ENCODE data around the gene MCF2L2.

MCF2L2 gene

DNA sequence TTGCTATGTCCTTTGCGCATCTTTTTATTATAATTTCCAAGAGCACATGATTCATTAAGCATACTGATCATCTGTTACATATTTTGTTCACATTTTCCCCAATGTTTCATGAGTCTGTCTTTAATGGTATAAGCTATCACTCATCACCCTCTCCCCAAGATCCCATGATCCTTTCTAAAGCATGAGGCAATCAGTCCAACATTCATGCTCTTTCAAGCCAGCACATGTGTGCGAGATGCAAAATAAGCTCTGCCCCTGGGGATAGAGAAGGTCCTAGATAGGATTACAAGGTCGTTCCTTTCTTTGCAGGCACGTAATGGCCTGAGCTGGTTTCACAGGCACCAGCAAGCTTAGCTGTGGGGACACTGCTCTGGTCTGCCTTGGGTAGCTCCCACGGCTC, 207.6 kb downstream of the MCF2L2 start:
- H3K27ac ChIP-seq: no peak overlapping the region
- TF ChIP-seq, protein P1, sequence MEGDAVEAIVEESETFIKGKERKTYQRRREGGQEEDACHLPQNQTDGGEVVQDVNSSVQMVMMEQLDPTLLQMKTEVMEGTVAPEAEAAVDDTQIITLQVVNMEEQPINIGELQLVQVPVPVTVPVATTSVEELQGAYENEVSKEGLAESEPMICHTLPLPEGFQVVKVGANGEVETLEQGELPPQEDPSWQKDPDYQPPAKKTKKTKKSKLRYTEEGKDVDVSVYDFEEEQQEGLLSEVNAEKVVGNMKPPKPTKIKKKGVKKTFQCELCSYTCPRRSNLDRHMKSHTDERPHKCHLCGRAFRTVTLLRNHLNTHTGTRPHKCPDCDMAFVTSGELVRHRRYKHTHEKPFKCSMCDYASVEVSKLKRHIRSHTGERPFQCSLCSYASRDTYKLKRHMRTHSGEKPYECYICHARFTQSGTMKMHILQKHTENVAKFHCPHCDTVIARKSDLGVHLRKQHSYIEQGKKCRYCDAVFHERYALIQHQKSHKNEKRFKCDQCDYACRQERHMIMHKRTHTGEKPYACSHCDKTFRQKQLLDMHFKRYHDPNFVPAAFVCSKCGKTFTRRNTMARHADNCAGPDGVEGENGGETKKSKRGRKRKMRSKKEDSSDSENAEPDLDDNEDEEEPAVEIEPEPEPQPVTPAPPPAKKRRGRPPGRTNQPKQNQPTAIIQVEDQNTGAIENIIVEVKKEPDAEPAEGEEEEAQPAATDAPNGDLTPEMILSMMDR (IDR thresholded peaks at IDR 0.05): no peak
- TF ChIP-seq ZFX (IDR thresholded peaks at IDR 0.05; ENCODE audit: borderline replicate concordance): no peak

DNA sequence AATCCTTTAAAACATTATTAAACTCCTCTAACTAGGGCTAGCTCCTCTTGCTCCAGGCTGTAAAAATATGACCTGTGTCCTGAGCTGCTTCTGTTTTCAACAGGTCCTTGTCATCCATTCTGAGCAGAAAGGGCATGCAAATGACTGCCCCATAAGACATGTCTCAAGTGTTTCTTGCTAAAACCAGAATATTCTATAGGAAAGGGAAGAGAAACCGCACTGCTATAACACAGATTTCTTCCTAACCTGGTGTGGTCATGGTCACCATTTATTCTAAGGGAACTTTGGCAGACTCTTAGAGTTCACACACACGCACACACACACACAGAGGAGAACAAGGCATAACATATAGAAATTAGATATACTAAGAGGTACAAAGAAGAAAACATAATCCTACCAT, 209.6 kb downstream of the MCF2L2 start:
- H3K27ac ChIP-seq: no peak overlapping the region
- TF ChIP-seq ZFX (IDR thresholded peaks at IDR 0.05; ENCODE audit: borderline replicate concordance): no peak
- TF ChIP-seq, protein P1 (IDR thresholded peaks at IDR 0.05): no peak

DNA sequence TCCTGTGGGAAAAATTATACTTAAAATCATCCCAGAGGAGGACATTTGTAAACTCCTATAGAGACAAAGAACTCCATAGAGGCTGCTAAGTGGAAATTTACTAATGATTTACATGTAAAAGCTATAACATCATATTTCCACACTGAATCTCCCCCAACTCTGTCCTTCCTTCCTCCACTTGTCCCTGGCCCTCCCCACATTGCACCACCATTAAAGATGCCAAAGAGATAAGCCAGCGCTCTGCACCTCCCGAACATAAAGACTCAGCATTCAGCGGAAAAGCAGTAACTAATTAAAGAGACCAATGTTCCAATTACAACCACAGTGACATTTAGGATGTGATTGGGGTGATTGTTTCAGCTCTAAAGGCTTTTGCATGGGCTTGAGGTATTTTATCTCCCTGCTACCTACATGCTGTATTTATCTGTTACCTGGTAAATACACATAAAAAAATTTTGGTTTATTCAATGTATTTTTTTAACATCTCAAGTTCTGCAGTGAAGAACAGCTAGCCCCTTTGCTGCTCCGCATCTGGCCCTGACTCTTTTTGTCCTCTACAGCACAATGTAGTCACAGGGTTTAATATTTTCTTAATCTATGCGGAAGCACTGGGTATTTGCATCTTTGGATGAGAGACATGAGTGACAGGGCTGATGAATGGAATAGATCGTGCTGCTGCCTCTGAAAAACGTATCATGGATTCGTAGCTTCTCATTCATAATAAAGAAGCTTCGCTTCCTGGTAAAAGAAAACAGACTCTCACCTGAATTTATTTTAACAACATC, 210.7 kb downstream of the MCF2L2 start:
- H3K27ac ChIP-seq: no peak overlapping the region
- no peak for TF ChIP-seq ZFX (IDR thresholded peaks at IDR 0.05; ENCODE audit: borderline replicate concordance)
- TF ChIP-seq, protein P1 (IDR thresholded peaks at IDR 0.05): no peak

DNA sequence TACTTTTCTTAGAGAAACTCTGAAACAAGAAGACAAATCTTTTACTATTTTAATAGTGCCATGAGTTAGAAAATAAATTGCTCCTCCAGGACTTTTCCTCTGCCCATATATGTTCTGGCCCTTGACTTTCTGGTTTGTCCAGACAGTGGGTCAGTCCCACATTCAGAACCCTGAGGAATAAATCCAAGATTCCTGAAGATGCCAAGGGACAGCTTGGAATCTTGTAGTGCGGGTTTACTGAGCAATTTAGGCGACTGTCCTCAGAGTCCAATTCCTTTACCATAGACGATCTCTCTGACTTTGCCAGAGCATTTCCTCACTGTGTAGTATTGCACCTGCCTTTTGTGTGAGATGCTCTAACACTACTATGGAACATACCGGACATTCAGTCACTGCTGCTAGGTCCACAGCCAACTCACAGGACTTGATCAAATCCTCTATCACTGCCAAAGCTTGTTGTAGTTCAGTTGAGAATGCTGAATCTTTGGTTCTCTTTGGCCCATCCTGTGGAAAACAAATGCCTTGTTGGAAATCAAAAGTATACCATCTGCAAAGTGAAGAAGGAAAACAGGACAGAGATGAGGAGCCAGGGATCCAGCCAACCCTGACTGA, 212.7 kb downstream of the MCF2L2 start:
- TF ChIP-seq ZFX (IDR thresholded peaks at IDR 0.05; ENCODE audit: borderline replicate concordance): no peak
- TF ChIP-seq, protein P1 (IDR thresholded peaks at IDR 0.05): no peak
- H3K27ac ChIP-seq: no peak overlapping the region

DNA sequence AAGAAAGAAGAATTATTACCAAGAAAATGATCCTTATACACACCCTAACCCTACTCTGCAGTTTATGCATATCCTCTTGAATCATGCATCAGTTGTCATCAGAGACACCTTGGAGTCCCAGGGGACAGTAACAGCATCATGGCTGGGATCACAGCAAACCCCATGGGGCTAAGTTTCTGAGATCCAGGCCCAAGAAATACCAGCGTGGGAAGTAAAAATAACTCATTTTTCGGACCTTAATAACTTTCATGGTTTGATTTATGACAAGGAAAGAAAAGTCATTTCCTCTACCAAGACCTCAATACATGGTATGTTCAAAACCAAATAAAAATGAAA, 214.2 kb downstream of the MCF2L2 start:
- no peak overlapping the region for H3K27ac ChIP-seq
- TF ChIP-seq, protein P1 (IDR thresholded peaks at IDR 0.05): no peak
- TF ChIP-seq ZFX (IDR thresholded peaks at IDR 0.05; ENCODE audit: borderline replicate concordance): no peak

DNA sequence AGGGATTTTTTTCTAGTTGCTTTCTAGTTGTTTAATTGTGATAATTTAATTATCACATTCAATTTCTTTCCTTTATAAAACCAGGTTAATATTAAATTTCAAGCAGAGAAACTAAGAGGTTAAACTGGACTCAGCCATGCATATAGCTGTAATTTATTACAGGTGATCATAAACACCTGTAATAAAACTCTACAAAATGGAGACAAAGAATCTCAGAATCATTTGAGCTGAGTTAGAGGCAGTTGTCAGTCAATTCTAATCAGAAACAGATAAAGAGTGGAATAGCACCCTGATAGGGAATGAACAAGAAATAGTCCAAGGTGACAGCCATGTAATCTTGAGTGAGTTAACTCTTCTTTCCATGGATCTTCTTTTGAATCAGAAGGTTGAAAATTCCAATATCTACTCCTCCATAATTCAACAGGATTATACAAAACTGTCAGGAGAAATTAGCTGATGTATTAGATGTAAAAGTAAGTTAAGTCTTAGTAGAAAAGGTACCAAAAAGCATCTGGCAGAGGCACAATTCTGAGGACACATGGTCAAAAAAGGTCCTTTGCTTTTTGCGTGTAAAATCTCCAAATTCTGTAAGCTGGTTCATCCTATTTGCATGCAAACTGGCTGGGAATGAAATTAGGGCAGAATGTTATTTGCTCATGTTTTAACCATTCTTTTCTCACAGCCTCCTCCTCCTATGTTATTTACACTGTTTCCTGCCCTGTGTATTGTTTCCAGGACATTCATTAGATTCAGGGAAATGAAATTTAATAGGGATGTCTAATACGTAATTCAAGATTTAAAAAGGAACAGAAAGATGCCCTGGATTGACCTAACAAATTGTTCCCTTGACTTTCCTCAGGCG, 214.8 kb downstream of the MCF2L2 start:
- no peak for TF ChIP-seq ZFX (IDR thresholded peaks at IDR 0.05; ENCODE audit: borderline replicate concordance)
- TF ChIP-seq, protein P1 (IDR thresholded peaks at IDR 0.05): no peak
- H3K27ac ChIP-seq: no peak overlapping the region

Data from 22Rv1 (cell line).